Measurements from ENCODE around the gene DPM3.

GRCh38 chr1:155185783-155186066 lies 45.4 kb upstream of the DPM3 start:
- TF ChIP-seq POLR2A (IDR thresholded peaks at IDR 0.05) (no peak), CTCF (IDR thresholded peaks at IDR 0.05) (no peak)

Measured in testis (tissue), 2 donors.